Measurements from ENCODE around the gene ZC3H12D. TPM values are rescaled to one million over a fixed set of nuclear protein-coding genes. Genes with fewer than 3 reads are reported as not detected.

Gene ZC3H12D
- total and polyA plus RNA-seq, 2 of the 8 experiments (the other 6 are each of a cell fraction or from before 2014, with no cell fraction given) = 0.05 to 0.07 TPM

- no peak for TF ChIP-seq ATF2 (IDR thresholded peaks at IDR 0.05; ENCODE audit: low read length)
- TF ChIP-seq NRF1 (IDR thresholded peaks at IDR 0.05; ENCODE audit: low read depth, low read length) = no peak
- TF ChIP-seq EP300 (IDR thresholded peaks at IDR 0.05; ENCODE audit: borderline replicate concordance in 1 of 2, low read depth in 2 of 2, low read length in 2 of 2) = no peak
These were observed 26.1 kb upstream of the ZC3H12D start (continued) for GRCh38 chr6:149510793-149511512.
